ENCODE data around the gene TTLL8.

The TTLL8 gene

DNA sequence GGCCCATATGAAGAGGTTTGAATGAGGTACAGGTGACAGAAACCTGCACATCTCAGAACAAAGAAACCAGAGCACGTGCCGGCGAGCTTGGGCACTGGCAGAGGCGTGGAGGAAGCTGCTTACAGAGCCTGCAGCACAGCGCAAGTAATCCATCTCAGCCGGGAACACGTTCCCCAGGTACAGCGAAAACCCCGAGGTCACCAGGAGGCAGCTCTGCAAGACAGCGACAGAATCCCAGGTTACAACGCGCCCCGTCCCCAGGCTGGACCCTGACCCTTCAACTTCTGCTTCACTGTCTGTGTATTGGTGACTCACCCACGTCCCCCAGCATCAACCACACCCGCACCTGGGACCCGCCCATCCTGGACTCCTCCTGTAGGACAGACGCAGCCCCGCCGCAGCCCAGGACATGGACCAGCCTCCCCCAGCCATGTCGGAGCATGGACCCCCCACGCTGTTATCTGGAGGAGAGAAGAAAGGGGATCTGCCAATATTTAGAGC, 24.9 kb upstream of the TTLL8 start:
- DNase-seq, result no peak

DNA sequence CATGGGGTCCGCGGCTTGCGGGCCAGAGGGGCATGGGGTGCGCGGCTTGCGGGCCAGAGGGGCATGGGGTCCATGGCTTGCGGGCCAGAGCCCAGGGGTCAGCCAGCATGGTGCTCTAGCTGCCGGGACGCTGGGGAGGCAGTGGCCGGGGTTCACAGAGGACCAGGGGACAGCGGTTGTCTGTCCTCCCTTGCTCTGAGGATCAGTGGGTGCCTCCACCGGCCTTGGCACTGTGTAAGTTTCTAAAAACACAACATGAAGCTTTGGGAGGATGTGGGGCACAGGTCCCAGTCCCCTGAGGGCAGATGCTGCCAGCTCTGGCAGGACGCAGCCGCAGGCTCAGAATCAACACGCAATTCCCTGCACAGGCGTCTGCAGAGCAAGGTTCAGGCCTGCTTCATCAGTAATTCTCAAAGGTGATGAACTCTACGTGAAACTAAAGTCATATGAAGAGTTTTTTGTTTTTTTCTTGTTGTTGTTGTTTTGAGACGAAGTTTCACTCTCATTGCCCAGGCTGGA, 24.2 kb upstream of the TTLL8 start:
- no peak for DNase-seq

DNA sequence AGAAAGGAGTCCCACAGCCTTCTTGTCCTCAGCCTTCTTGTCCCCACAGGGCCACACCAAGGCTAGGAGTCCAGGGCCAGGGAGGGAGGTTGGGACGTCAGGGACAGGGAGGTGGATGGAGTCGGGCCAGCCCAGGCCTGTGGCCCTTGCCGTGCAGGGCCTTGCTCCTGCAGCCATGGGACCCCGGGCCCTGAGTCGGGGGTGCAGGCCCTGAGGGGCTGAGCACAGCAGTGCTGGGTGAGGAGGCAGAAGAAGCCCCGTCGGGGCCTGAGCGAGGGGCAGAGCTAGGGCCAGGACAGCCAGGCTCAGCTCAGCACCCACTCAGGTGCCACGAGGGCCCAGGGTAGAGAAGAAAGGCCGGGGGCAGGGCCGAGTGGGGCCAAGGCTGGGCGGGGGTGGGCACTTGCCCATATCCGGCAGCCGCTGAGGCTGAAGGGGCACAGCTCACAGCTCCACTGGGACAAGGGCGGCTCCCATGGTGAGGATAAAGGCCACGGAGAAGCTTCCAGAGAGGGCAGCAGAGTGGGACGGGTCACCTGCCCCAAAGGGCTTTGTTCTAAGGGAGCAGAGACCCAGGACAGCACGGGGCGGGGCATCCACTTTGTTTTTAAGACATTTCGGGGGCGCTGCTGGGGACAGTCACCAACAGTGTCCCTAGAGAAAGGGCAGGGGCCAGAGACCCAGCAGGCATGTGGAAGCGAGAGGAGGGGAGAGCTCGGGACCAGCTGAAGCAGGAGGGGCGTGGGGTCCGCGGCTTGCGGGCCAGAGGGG, 23.5 kb upstream of the TTLL8 start:
- no peak for DNase-seq

DNA sequence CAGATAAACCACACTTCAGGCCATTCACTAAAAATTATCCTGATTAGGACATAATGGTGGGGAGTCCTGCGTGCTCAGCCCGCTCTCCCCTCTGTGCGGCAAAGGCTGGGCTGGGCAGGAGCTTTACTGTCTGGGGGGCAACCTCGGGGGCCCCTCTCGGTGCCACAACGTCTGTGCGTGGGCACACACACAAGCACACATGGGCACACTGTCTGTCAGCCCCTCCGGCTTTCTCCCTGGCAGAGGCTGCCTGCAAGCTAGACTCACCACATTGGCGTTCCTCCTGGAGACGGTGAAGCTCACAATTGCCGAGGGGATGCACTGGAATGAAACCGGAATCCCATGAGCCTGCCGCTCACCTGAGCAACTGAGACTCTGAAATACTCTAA, 22.0 kb upstream of the TTLL8 start:
- DNase-seq, result no peak

DNA sequence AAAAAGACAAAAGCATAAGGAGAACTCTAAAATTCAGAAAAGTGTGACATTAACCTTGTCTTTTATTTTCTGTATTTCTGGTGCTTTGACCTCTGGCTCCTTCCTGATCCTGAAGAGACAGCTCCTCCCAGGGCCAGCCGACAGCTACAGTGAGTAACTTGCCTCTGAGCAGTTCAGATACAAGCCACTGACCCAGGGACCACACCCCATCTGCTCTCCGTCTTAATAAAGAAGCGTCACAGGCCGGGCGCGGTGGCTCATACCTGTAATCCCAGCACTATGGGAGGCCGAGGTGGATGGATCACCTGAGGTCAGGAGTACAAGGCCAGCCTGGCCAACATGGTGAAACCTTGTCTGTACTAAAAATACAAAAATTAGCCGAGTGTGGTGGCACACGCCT, 20.7 kb upstream of the TTLL8 start:
- DNase-seq, result no peak

DNA sequence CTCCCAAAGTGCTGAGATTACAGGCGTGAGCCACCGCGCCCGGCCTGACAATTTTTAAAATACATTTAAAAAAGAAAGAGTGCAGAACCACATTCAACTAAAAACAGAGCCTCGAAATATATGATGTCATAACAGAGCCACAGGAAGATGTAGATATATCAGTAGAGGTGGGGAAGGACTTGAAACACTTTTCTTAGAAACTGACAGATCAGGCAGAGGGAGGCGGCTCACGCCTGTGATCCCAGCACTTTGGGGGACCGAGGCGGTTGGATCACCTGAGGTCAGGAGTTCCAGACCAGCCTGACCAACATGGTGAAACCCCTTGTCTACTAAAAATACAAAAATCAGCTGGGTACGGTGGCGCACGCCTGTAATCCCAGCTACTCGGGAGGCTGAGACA, 20.1 kb upstream of the TTLL8 start:
- no peak for DNase-seq

DNA sequence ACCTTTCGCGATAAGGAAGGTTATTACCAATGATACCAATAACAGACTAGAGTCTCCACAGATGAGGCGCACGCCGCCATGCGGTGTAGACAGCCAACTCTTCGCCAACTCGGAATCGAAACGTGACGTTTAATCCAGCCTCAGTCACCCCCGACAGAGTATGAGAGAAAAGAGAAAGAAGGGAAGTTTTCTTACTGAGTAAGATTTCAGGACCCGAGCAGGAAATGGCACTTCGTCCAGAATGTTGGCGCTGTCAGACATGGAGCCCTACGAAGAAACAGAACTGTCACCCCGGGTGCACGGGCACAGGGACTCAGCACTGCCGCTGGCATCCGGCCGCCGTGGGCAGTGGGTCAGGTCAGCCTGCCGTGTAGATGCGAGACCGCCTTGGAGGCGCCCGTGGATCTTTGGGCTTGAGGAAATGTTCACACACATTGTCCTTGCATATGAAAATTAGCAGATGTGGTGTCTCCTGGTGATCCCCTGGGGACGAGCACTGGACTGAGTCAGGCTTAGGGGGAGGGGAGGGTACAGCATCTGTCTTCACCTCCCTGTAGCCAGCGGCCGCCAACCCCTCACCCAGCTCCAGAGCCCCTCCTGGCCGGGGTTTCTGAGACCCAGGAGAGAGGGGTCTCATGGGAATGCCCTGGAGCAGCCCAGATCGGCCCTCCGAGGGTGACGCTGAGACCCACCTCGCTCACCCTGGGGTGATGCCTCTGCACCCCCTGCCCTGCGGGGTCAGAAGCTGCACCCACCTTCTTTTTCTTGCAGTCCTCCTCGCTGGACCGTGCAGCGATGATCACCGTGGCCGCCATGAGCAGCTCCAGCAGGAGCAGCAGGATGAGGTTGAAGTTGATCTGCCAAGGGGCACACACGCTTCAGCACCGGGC, 18.8 kb upstream of the TTLL8 start:
- DNase-seq, result no peak

DNA sequence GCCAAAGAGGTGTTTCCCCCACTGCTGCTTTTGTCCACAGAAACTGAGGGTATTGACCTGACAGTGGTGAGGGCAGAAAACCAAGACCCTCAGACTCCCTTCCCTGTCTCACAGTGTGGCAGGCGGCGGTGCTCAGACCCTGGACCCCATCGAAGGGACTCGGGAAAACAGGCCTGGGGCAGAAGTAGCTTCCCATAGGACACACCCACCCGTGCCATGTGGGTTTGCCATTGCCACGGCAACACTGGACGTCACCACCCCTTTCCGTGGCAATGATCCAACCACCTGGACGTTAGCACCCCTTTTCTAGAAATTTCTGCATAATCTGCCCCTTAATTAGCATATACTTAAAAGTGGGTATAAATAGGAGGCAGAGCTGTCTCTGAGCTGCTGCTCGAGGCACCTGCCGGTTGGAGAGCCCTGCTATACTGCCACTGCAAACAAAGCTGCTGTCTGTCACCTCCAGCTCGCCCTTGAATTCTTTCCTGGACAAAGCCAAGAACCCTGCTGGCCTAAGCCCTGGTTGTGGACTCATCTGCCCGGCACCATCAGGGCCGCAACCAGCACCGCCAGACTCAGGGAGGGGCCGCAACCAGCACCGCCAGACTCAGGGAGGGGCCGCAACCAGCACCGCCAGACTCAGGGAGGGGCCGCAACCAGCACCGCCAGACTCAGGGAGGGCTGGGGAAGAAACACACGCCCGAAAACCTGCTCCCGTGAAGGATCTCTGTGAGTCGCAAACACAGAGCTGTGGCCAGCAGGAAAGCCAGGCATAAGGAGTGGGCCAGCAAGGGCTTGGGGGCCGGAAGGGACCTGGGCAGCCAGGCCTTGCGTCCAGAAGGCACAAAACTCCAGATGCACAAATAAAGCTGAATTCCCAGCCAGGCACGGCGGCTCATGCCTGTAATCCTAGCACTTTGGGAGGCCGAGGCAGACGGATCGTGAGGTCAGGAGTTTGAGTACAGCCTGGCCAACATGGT, 16.7 kb upstream of the TTLL8 start:
- no peak for DNase-seq

DNA sequence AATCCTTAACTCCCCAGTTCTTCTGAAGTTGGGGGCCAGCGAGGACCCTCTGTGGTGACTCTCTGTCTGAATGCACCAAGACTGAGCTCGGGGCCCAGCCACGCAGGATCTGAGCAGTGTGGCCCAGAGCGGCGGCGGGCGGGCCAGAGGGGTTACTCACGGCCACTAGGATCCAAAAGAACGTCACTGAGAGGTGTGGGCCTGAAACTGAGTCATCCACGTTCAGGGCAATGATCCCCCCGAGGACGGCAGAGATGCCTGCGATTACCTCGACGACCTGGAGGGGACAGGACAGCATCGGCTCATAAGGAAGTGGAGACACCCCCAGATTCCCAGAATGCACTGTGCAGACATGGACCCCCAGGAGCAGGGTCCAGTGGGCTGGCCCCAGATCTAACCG, 16.0 kb upstream of the TTLL8 start:
- DNase-seq, result no peak

DNA sequence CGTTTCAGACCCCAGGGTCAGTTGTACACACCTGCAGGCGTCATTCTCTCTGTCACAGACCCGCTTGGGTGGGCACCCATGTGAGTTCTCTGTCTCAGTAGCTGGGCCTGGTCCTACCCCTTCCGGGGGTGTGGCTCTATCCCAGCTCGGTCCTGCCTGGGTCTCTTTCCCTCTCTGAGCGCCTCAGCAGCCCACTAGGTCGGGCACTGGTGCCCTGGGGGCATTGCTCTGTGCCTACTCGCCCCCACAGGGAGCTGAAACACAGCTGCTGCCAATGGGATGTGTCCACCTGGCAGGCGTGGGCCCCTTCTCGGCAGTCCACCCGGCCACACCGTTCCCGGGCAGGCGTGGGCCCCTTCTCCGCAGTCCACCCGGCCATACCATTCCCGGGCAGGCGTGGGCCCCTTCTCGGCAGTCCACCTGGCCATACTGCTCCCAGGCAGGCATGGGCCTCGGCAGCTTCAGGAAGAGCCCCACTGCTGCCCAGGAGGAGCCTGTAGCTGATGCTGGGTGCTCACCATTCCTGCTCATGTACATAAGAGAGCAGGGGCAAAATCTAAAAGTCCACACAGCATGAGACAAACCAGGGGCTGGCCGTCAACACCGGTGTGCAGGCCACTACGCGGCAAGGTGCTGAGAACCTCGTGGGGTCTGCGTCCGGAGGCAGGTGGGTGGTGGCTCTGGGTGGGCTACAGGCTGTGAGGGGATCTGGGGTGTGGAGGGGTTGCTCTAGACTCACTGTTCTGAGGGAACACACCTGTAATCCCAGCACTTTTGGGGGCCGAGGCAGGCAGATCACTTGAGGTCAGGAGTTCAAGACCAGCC, 14.8 kb upstream of the TTLL8 start:
- DNase-seq, result no peak

DNA sequence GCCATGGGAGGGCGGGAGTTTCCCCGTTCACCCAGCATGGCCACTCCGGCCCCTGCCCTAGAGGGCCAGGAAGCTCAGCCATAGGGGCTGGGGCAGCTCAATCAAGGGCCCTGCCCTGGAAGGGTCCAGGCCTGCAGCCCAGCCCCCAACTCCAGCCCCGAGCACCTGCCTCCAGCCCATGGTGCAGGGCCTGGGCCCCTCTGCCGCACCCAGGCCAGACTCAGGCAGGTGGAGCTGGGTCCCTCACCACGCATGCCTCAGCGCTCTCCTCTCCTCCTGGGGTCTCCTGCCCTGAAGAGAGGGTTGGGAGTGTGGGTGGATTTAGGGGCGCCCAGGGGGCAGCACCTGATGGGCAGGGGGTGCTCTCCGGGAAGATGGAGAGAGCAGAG, 14.1 kb upstream of the TTLL8 start:
- no peak for DNase-seq

DNA sequence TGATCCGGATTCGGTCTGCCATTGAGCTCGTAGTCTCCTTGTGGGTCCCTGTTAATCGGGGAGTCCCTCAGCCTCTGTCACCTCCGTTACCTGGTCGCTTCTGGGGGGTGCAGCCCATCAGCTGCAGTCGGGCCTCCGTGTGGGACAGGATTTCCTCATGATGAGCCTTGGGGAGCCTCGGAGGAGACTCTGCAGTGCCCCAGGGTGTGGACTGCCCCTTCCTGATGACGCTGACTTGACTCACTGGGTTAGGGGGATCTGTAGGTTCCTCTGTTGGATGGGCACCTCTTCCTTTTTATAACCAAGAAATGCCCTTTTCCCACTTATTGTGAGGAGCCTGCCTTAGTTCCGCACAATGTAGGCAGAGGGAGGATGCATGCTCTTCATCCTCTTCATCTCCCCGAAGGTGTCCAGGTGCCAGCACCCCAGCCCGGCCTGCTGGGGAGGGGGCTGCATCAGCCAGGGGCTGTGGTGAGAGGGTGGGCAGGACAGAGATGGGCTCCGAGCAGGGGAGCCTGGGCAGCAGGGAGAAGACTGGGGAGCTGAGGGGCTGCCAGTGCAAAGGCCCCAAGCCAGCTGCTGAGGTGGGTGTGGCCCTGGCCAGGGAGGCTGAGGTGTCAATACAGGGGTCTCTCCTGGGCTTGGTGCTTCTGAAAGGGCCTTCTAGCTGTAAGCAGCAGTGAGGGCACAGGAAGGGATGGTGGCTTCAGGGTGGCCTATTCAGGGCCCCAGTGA, 13.5 kb upstream of the TTLL8 start:
- no peak for DNase-seq

DNA sequence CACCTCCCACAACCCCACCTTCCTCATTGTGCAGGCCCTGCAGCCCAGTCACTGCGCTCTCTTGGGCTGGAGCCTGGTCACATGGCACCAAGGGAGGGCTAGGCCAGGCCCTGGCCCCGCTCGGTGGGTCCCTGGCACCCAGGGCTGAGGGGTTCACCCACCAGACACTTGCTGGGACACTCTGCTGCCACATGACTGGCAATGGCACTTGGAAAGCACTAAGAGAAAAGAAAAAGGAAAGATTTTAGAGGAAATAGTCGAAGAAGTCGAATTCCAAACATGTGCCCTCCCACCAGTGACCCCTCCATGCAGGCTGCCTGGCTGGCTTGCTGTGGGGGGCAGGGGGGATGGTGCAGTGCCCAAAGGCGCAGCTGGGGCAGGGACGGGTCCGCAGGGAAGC, 12.3 kb upstream of the TTLL8 start:
- DNase-seq, result no peak

DNA sequence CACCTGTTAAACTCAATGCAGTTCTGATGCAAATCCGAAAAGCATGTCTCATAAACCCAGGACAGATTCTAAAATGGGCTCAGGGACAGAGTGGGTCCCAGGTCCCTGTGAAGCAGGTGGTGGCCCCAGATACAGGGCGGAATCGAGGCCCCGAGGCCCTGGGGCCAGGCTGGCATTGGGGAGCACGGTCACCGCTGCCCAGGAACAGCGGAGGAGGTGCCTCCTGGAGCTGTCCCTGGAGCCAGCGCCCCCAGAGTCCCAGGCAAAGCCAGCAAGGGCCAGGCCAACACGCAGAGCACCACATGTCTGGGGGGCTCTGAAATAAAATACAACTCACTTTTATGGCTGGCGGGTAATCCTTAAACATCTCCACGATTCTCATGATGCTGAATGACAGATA, 10.0 kb upstream of the TTLL8 start:
- DNase-seq, result no peak

DNA sequence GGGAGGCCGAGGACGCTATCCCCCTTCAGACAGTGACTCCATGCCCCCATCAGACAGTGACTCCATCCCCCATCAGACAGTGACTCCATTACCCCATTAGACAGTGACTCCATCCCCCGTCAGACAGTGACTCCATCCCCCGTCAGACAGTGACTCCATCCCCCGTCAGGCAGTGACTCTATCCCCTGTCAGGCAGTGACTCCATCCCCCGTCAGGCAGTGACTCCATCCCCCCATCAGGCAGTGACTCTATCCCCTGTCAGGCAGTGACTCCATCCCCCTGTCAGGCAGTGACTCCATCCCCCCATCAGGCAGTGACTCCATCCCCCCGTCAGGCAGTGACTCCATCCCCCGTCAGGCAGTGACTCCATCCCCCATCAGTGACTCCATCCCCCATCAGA, 9.1 kb upstream of the TTLL8 start:
- DNase-seq, result no peak

DNA sequence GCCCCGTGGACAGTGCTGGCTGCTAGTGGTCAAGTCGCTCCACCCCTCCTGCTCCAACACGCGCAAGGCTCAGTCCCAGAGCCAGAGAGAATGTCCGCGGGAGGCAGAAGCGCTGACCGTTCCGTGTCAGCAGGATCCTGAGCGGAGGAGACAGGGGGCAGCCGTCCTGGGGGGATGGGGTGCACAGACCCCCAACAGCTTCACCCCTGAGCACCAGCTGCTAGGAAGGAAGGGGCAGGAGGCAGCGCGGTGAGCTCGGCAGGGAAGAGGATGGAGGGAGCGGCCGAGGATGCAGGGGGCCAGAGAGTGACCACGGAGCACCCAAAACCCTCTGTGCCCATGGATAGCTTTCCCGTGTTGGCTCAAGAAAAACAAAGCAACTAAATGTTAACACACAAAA, 6.4 kb upstream of the TTLL8 start:
- DNase-seq, result no peak

DNA sequence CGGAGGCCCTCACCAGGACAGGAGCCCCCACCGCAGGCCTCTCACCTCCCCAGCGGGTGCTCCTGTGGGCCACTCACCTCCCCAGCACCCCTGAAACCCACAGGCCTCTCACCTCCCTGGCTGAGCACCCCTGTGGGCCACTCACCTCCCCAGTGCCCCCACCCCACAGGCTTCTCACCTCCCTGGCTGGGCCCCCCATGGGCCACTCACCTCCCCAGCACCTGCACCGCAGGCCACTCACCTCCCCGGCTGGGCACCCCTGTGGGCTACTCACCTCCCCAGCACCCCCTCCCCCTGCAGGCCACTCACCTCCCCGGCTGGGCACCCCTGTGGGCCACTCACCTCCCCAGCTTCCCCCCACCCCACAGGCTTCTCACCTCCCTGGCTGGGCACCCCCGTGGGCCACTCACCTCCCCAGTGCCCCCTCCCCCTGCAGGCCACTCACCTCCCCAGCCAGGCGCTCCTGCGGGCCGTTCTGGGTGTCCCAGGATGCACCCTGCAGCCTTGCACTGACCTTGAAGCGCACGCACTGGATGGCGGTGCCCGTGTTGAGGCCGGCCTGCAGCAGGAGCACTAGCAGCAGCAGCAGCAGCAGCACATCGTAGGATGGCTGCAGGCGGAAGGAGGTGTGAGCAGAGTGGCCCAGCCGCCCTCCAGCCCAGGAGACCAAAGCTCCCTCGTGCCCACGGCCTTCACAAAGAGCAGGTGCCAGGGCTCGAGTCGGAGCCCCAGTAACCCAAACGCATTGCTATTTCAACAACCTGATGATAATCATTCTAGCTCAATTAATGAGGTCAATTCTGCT, 5.7 kb upstream of the TTLL8 start:
- no peak for DNase-seq

DNA sequence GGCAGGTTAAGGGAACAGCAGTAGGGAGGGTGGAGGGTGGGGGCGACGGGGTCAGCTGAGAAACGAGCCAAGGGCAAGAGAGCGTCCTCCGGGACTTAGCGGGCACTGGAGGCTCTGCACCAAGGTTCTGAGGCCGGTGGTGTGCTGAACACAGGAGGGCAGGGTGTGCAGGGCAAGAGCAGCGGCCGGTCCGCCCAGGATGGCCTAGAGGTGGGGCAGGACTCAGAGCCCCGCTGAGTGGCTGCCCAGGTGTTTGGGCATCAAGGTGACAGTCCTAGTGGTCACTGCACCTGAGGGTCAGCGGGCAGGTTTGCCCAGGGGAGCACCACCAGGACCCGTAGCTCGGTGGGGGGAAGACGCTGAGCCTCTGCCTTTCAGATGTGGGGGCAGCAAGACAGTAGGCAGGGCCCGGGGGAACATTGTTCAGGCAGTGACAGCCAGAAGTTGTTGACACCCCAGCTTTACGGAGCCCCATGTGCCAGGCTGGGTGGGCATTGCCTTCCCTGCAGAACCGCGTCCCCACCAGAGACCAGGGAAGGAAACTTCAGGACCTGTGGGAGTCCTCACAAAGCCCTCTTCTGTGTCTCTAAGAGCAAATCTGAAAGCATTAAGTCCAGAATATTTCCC, 4.5 kb upstream of the TTLL8 start:
- no peak for DNase-seq

DNA sequence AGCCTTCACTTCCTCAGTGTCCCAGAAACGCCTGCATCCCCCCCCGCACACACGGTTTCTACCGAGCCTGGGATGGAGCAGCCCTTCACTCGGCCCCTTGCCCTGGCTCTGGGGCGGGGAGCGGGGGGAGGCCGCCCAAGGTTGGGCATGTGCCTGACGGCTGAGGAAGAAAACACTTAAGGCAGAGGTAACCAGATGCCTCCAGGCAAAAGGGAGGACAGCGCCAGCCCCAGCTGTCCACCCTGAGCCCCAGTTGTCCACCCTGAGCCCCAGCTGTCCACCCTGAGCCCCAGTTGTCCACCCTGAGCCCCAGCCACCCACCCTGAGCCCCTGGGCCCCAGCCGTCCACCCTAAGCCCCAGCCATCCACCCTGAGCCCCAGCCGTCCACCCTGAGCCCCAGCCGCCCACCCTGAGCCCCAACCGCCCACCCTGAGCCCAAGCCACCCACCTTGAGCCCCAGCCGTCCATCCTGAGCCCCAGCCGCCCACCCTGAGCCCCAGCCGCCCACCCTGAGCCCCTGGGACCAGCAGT, 3.8 kb upstream of the TTLL8 start:
- no peak for DNase-seq
